Ishikawa (cell line): ENCODE results near the gene ZSWIM3.

Experiments used
- CEBPB ChIP-seq: IDR thresholded peaks from 2 replicates; pipeline ENCODE4 v1.6.1; 2012
- CREB1 ChIP-seq: IDR thresholded peaks from 2 replicates; pipeline ENCODE4 v1.6.1; 2012; ENCODE audit warnings: low read depth
- EP300 ChIP-seq: IDR thresholded peaks from 2 replicates; pipeline ENCODE4 v1.6.1; 2012; ENCODE audit warnings: borderline replicate concordance
- FOXM1 ChIP-seq: IDR thresholded peaks from 2 replicates; pipeline ENCODE4 v1.6.1; 2012; ENCODE audit warnings: low read depth, borderline replicate concordance
- RAD21 ChIP-seq: IDR thresholded peaks from 2 replicates; pipeline ENCODE4 v1.6.1; 2012; ENCODE audit warnings: low read depth
- TAF1 ChIP-seq: IDR thresholded peaks from 2 replicates; pipeline ENCODE4 v1.6.1; 2012; ENCODE audit warnings: low read depth, mild to moderate bottlenecking
- YY1 ChIP-seq: IDR thresholded peaks from 2 replicates; pipeline ENCODE4 v1.6.1; 2012; ENCODE audit warnings: low read depth
- ZBTB7A ChIP-seq: IDR thresholded peaks from 2 replicates; pipeline ENCODE4 v1.6.1; 2012; ENCODE audit warnings: low read depth
- TF ChIP-seq, protein P1 (sequence below): IDR thresholded peaks from 2 replicates; pipeline ENCODE4 v1.6.1; 2012; ENCODE audit warnings: low read depth, mild to moderate bottlenecking
- TF ChIP-seq, protein P2 (sequence below): IDR thresholded peaks from 2 replicates; pipeline ENCODE4 v1.6.1; 2012
- TF ChIP-seq, protein P3 (sequence below): IDR thresholded peaks from 2 replicates; pipeline ENCODE4 v1.6.1; 2012

DNA sequence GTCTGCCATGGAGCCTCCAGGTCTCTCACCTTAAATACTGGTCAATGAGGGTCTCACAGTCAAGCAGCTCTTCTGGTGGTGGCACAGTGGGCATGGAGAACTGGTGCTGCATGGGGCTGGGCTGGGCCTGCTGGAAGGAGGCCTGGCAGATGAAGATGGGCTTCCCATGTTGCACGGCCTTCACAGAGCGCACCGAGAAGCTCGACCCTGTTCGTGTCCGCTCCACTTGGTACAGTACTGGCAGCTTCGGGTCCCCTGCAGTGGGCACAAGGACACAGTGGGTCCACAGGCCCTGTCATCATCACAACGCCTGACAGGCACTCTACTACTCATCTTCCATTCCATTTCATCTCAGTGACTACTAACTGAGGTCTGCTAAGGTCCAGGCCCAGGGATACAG is 9.0 kb upstream of the ZSWIM3 start:
- TF ChIP-seq EP300: no peak
- TF ChIP-seq YY1: no peak
- TF ChIP-seq, protein P1, sequence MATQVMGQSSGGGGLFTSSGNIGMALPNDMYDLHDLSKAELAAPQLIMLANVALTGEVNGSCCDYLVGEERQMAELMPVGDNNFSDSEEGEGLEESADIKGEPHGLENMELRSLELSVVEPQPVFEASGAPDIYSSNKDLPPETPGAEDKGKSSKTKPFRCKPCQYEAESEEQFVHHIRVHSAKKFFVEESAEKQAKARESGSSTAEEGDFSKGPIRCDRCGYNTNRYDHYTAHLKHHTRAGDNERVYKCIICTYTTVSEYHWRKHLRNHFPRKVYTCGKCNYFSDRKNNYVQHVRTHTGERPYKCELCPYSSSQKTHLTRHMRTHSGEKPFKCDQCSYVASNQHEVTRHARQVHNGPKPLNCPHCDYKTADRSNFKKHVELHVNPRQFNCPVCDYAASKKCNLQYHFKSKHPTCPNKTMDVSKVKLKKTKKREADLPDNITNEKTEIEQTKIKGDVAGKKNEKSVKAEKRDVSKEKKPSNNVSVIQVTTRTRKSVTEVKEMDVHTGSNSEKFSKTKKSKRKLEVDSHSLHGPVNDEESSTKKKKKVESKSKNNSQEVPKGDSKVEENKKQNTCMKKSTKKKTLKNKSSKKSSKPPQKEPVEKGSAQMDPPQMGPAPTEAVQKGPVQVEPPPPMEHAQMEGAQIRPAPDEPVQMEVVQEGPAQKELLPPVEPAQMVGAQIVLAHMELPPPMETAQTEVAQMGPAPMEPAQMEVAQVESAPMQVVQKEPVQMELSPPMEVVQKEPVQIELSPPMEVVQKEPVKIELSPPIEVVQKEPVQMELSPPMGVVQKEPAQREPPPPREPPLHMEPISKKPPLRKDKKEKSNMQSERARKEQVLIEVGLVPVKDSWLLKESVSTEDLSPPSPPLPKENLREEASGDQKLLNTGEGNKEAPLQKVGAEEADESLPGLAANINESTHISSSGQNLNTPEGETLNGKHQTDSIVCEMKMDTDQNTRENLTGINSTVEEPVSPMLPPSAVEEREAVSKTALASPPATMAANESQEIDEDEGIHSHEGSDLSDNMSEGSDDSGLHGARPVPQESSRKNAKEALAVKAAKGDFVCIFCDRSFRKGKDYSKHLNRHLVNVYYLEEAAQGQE: no peak
- TF ChIP-seq, protein P2, sequence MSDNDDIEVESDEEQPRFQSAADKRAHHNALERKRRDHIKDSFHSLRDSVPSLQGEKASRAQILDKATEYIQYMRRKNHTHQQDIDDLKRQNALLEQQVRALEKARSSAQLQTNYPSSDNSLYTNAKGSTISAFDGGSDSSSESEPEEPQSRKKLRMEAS: no peak
- TF ChIP-seq FOXM1: no peak
- no peak for TF ChIP-seq RAD21
- no peak for TF ChIP-seq TAF1
- TF ChIP-seq, protein P3, sequence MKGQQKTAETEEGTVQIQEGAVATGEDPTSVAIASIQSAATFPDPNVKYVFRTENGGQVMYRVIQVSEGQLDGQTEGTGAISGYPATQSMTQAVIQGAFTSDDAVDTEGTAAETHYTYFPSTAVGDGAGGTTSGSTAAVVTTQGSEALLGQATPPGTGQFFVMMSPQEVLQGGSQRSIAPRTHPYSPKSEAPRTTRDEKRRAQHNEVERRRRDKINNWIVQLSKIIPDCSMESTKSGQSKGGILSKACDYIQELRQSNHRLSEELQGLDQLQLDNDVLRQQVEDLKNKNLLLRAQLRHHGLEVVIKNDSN: no peak
- no peak for TF ChIP-seq CREB1
- TF ChIP-seq ZBTB7A: no peak
- no peak for TF ChIP-seq CEBPB
